GM19452 (cell line): ENCODE data around the gene SIPA1L3.

Experiments
- ATAC-seq: cut with Tn5 transposase; IDR thresholded peaks from one replicate; pipeline ENCODE4 v1.9.1; 2021; ENCODE audit not compliant: unreplicated experiment

The SIPA1L3 gene

GRCh38 chr19:37975596-37976515 lies 68.8 kb downstream of the SIPA1L3 start:
- ATAC-seq, result no peak

- no peak for ATAC-seq
Measured at GRCh38 chr19:37977391-37977790, 70.4 kb downstream of the SIPA1L3 start.

- no peak for ATAC-seq
Measured at GRCh38 chr19:37977992-37978391, 71.0 kb downstream of the SIPA1L3 start.

GRCh38 chr19:37979547-37980082 lies 72.6 kb downstream of the SIPA1L3 start:
- ATAC-seq, result no peak

- no peak for ATAC-seq
Measured at GRCh38 chr19:37980419-37981170, 73.6 kb downstream of the SIPA1L3 start.

GRCh38 chr19:37981785-37982475 lies 74.9 kb downstream of the SIPA1L3 start:
- ATAC-seq, result no peak

- no peak for ATAC-seq
Measured at GRCh38 chr19:37982655-37983054, 75.6 kb downstream of the SIPA1L3 start.

GRCh38 chr19:37983153-37983552 lies 76.1 kb downstream of the SIPA1L3 start:
- no peak for ATAC-seq

GRCh38 chr19:37983916-37984315 lies 76.9 kb downstream of the SIPA1L3 start:
- ATAC-seq, result no peak

- ATAC-seq, result no peak
Measured at GRCh38 chr19:37986048-37986750, 79.2 kb downstream of the SIPA1L3 start.

GRCh38 chr19:37987356-37988332 lies 80.6 kb downstream of the SIPA1L3 start:
- no peak for ATAC-seq

GRCh38 chr19:37988758-37989635 lies 82.0 kb downstream of the SIPA1L3 start:
- ATAC-seq, result no peak

GRCh38 chr19:37989855-37990254 lies 82.8 kb downstream of the SIPA1L3 start:
- no peak for ATAC-seq

- no peak for ATAC-seq
Measured at GRCh38 chr19:37990362-37990761, 83.4 kb downstream of the SIPA1L3 start.

- no peak for ATAC-seq
Measured at GRCh38 chr19:37991176-37991835, 84.3 kb downstream of the SIPA1L3 start.

- no peak for ATAC-seq
Measured at GRCh38 chr19:37991841-37992248, 84.8 kb downstream of the SIPA1L3 start.

- no peak for ATAC-seq
Measured at GRCh38 chr19:37992761-37993160, 85.8 kb downstream of the SIPA1L3 start.

- ATAC-seq, result no peak
Measured at GRCh38 chr19:37994823-37995130, 87.8 kb downstream of the SIPA1L3 start.
